NCI-H1417 treated with DMSO at 0.1 percent for 48 hours (cell line): ENCODE data around the gene MLPH.

Experiments
- DNase-seq: peaks from one replicate; lab custom pipeline; 2025; lab: John Stamatoyannopoulos, UW

Gene MLPH

GRCh38 chr2:237603049-237603717 lies 116.1 kb downstream of the MLPH start:
- DNase-seq, result no peak

GRCh38 chr2:237603718-237604362 lies 116.8 kb downstream of the MLPH start:
- no peak for DNase-seq

- DNase-seq, result no peak
Observed at GRCh38 chr2:237604391-237604790, 117.3 kb downstream of the MLPH start.
